H9 (cell line): ENCODE measurements around the gene XXYLT1. TPM values are rescaled to one million over a fixed set of nuclear protein-coding genes. Genes with fewer than 3 reads are reported as not detected.

Experiments
- DNase-seq: peaks from one replicate; pipeline ENCODE4 v3.0.0-alpha.2; 2017
- H2AFZ ChIP-seq: one replicate; pipeline ENCODE4 v1.6.1; 2013; ENCODE audit warnings: mild to moderate bottlenecking, low read length, control low read depth, moderate library complexity
- H2AK5ac ChIP-seq: 2 replicates; pipeline ENCODE4 v1.6.1; 2013; ENCODE audit warnings: low read length, control low read depth, mixed read lengths; ENCODE audit not compliant: insufficient read length
- H2BK120ac ChIP-seq: one replicate; pipeline ENCODE4 v1.6.1; 2013; ENCODE audit warnings: low read depth, mild to moderate bottlenecking, low read length, control low read depth, inconsistent platforms; ENCODE audit not compliant: poor library complexity, severe bottlenecking
- H2BK12ac ChIP-seq: 2 replicates; pipeline ENCODE4 v1.6.1; 2013; ENCODE audit warnings: low read length, control low read depth, mixed read lengths, low read depth; ENCODE audit not compliant: insufficient read length
- H2BK15ac ChIP-seq: 2 replicates; pipeline ENCODE4 v1.6.1; 2013; ENCODE audit warnings: low read depth, low read length, control low read depth
- H2BK20ac ChIP-seq: one replicate; pipeline ENCODE4 v1.6.1; 2013; ENCODE audit warnings: low read depth, mild to moderate bottlenecking, low read length, control low read depth, inconsistent platforms; ENCODE audit not compliant: poor library complexity, severe bottlenecking
- H2BK5ac ChIP-seq: 2 replicates; pipeline ENCODE4 v1.6.1; 2013; ENCODE audit warnings: low read length, control low read depth, mixed read lengths; ENCODE audit not compliant: insufficient read length
- H3K14ac ChIP-seq: 2 replicates; pipeline ENCODE4 v1.6.1; 2013; ENCODE audit warnings: low read length, control low read depth; ENCODE audit not compliant: insufficient read depth
- H3K18ac ChIP-seq: 2 replicates; pipeline ENCODE4 v1.6.1; 2013; ENCODE audit warnings: low read depth, mild to moderate bottlenecking, mixed read lengths, low read length, control low read depth; ENCODE audit not compliant: insufficient read length
- H3K23ac ChIP-seq: 2 replicates; pipeline ENCODE4 v1.6.1; 2013; ENCODE audit warnings: low read length, control low read depth, mixed read lengths, low read depth; ENCODE audit not compliant: insufficient read length
- H3K23me2 ChIP-seq: 2 replicates; pipeline ENCODE4 v1.6.1; 2013; ENCODE audit warnings: low read depth, mild to moderate bottlenecking, mixed read lengths, low read length, control low read depth; ENCODE audit not compliant: insufficient read length, poor library complexity, severe bottlenecking
- H3K27ac ChIP-seq: 2 replicates; pipeline ENCODE4 v1.5.1; 2013; ENCODE audit warnings: low read length, control low read depth, mixed read lengths, low read depth; ENCODE audit not compliant: insufficient read length
- H3K27me3 ChIP-seq: 2 replicates; pipeline ENCODE4 v1.6.1; 2013; ENCODE audit warnings: low read length, control low read depth, inconsistent platforms; ENCODE audit not compliant: insufficient read depth
- H3K4ac ChIP-seq: 2 replicates; pipeline ENCODE4 v1.6.1; 2013; ENCODE audit warnings: low read depth, mild to moderate bottlenecking, control low read depth, inconsistent platforms, low read length, moderate library complexity
- H3K4me1 ChIP-seq: 2 replicates; pipeline ENCODE4 v1.6.1; 2013; ENCODE audit warnings: low read length, control low read depth, inconsistent platforms; ENCODE audit not compliant: insufficient read depth
- H3K4me2 ChIP-seq: 2 replicates; pipeline ENCODE4 v1.6.1; 2013; ENCODE audit warnings: low read length, control low read depth, mixed read lengths; ENCODE audit not compliant: insufficient read length, insufficient read depth
- H3K56ac ChIP-seq: 2 replicates; pipeline ENCODE4 v1.6.1; 2013; ENCODE audit warnings: low read depth, mild to moderate bottlenecking, mixed read lengths, low read length, control low read depth; ENCODE audit not compliant: insufficient read length
- H3K79me1 ChIP-seq: 2 replicates; pipeline ENCODE4 v1.6.1; 2013; ENCODE audit warnings: low read depth, mild to moderate bottlenecking, moderate library complexity, low read length, control low read depth, inconsistent platforms; ENCODE audit not compliant: insufficient read depth, poor library complexity, severe bottlenecking
- H3K79me2 ChIP-seq: 2 replicates; pipeline ENCODE4 v1.6.1; 2013; ENCODE audit warnings: low read length, control low read depth, inconsistent platforms; ENCODE audit not compliant: insufficient read depth
- H3K9ac ChIP-seq: 2 replicates; pipeline ENCODE4 v1.6.1; 2013; ENCODE audit warnings: low read length, control low read depth, mixed read lengths; ENCODE audit not compliant: insufficient read length; ENCODE audit errors: extremely low read depth
- H3K9me3 ChIP-seq: one replicate; pipeline ENCODE4 v1.6.1; 2013; ENCODE audit warnings: low read depth, low read length, inconsistent platforms; ENCODE audit not compliant: control insufficient read depth
- H3T11ph ChIP-seq: one replicate; pipeline ENCODE4 v1.6.1; 2013; ENCODE audit warnings: mild to moderate bottlenecking, low read length, control low read depth, inconsistent platforms
- H4K20me1 ChIP-seq: one replicate; pipeline ENCODE4 v1.6.1; 2013; ENCODE audit not compliant: control insufficient read depth, insufficient read length, insufficient read depth
- H4K5ac ChIP-seq: 2 replicates; pipeline ENCODE4 v1.6.1; 2013; ENCODE audit warnings: low read depth, mild to moderate bottlenecking, mixed read lengths, low read length, control low read depth; ENCODE audit not compliant: insufficient read length
- H4K8ac ChIP-seq: replicated peaks from 2 replicates; pipeline ENCODE4 v1.6.1; 2013; ENCODE audit warnings: low read length, control low read depth, mixed read lengths, low read depth; ENCODE audit not compliant: insufficient read length
- H4K91ac ChIP-seq: 2 replicates; pipeline ENCODE4 v1.6.1; 2013; ENCODE audit warnings: low read depth, mild to moderate bottlenecking, moderate library complexity, mixed read lengths, low read length, control low read depth; ENCODE audit not compliant: insufficient read length
- H3K27ac Mint-ChIP-seq, 3 experiments: 2 replicates in 2 of 3; 3 replicates in 1 of 3; pipeline ENCODE4 v1.8.0; 2020 to 2021; ENCODE audit warnings: mixed read lengths in 3 of 3, mild to moderate bottlenecking in 1 of 3, moderate library complexity in 1 of 3
- H3K27me3 Mint-ChIP-seq: 2 replicates; pipeline ENCODE4 v1.8.0; 2021; ENCODE audit warnings: low read depth, mild to moderate bottlenecking, moderate library complexity, mixed read lengths
- H3K36me3 Mint-ChIP-seq, 3 experiments: 2 replicates in 2 of 3; 3 replicates in 1 of 3; pipeline ENCODE4 v1.8.0; 2020 to 2021; ENCODE audit warnings: low read depth in 3 of 3, mixed read lengths in 3 of 3; ENCODE audit not compliant: insufficient read depth in 1 of 3
- H3K4me1 Mint-ChIP-seq, 2 experiments: 2 replicates each; pipeline ENCODE4 v1.8.0; 2020; ENCODE audit warnings: mixed read lengths in 2 of 2
- H3K4me3 Mint-ChIP-seq, 2 experiments: 2 replicates in 1 of 2; 3 replicates in 1 of 2; pipeline ENCODE4 v1.8.0; 2020 to 2021; ENCODE audit warnings: mild to moderate bottlenecking in 2 of 2, mixed read lengths in 2 of 2, moderate library complexity in 1 of 2
- H3K9me3 Mint-ChIP-seq, 2 experiments: 2 replicates in 1 of 2; 3 replicates in 1 of 2; pipeline ENCODE4 v1.8.0; 2020; ENCODE audit warnings: mild to moderate bottlenecking in 2 of 2, mixed read lengths in 2 of 2, moderate library complexity in 1 of 2
- CTCF ChIP-seq: fragments of 200-600 bp; sonication (generic); conservative IDR thresholded peaks from 3 replicates; pipeline ENCODE4 v1.8.0; 2021; ENCODE audit warnings: antibody characterized with exemption, mild to moderate bottlenecking
- WGBS: extraction: QIAGEN DNeasy Blood & Tissue Kit; methylation state at CpG from one replicate; pipeline ENCODE4 v1.1.7; 2013; ENCODE audit warnings: missing lambda C conversion rate, low lambda C conversion rate, mixed read lengths; ENCODE audit not compliant: insufficient read length; ENCODE audit errors: extremely low coverage; 5-methylcytosine and 5-hydroxymethylcytosine counted together
- total RNA-seq: library from RNA; stranded (reverse); gene quantifications from 2 replicates; pipeline ENCODE4 v1.2.1, GENCODE V29; 2021

XXYLT1 gene
- total RNA-seq, 1 experiment from 2014 or later: 22.7 TPM

GRCh38 chr3:195160257-195160898 is 110.6 kb downstream of the XXYLT1 start:
- H3K27ac Mint-ChIP-seq: peak overlapping the region; percentile 6 to 52 (median 18); a peak in 3 of 7 replicates
- H2BK20ac ChIP-seq: no peak overlapping the region
- WGBS: no CpG with 5 or more reads among the region's 14 CpGs

More at GRCh38 chr3:195160257-195160898, 110.6 kb downstream of the XXYLT1 start:
- no peak overlapping the region for H3K56ac ChIP-seq
- H3K27ac ChIP-seq: no peak overlapping the region
- Mint-ChIP-seq H3K27me3 (no peaks in the 10 kb centered on the region), H3K4me3 (no peak overlapping the region), H3K9me3 (no peaks in the 10 kb centered on the region), H3K4me1 (peaks cover 20 to 29% of the 10 kb centered on the region in 2 experiments), H3K36me3 (peaks cover 2 to 8% (median 5%) of the 10 kb centered on the region in 3 experiments; a peak in 2 of 7 replicates)
- no peak overlapping the region for H3K4me2 ChIP-seq
- H2BK15ac ChIP-seq: no peak overlapping the region
- H3K79me2 ChIP-seq: no peaks in the 10 kb centered on the region
- no peaks in the 10 kb centered on the region for H3K79me1 ChIP-seq
- H2BK12ac ChIP-seq: no peak overlapping the region
- H4K91ac ChIP-seq: no peak overlapping the region
- H3K4me1 ChIP-seq: no peaks in the 10 kb centered on the region; the same call in 1 of the 2 replicates
- no peaks in the 10 kb centered on the region for H3K9me3 ChIP-seq
- H3K27me3 ChIP-seq: no peaks in the 10 kb centered on the region
- peaks cover 2% of the 10 kb centered on the region for H4K20me1 ChIP-seq
- H2BK5ac ChIP-seq: no peak overlapping the region
- H3K9ac ChIP-seq: no peak overlapping the region
- no peak overlapping the region for H3T11ph ChIP-seq
- no peak for DNase-seq
- no peak overlapping the region for H3K4ac ChIP-seq
- H2AFZ ChIP-seq: no peak overlapping the region
- H3K23ac ChIP-seq: no peak overlapping the region
- no peak overlapping the region for H2AK5ac ChIP-seq
- H3K18ac ChIP-seq: no peak overlapping the region
- H3K23me2 ChIP-seq: no peaks in the 10 kb centered on the region
- no peak overlapping the region for H4K5ac ChIP-seq
- H2BK120ac ChIP-seq: no peak overlapping the region
- H3K14ac ChIP-seq: no peak overlapping the region
- no peak for TF ChIP-seq CTCF
- no peak overlapping the region for H4K8ac ChIP-seq
